HG03135 (cell line): ENCODE measurements around the gene SIX2.
"Not testable (repeated sequence)": the region's sequence is repeated elsewhere in the genome, so short reads cannot be mapped to it uniquely, and the experiment has no call there.

Source experiments
- ATAC-seq: cut with Tn5 transposase; IDR thresholded peaks from one replicate; pipeline ENCODE4 v1.9.1; 2021; ENCODE audit warnings: mild to moderate bottlenecking, moderate library complexity; ENCODE audit not compliant: unreplicated experiment

SIX2 gene

GRCh38 chr2:45009303-45009927, at the start of gene SIX2:
Gene SIX2 (minus strand): TSS chr2:45009452. CDS start chr2:45009110, 342 bp downstream.
- no peak for ATAC-seq

- ATAC-seq, result no peak
These were observed 45.9 kb upstream of the SIX2 start for GRCh38 chr2:45055162-45055605.

- ATAC-seq, result no peak
These were observed 44.7 kb upstream of the SIX2 start for GRCh38 chr2:45053966-45054365.

GRCh38 chr2:45052388-45052928, 43.2 kb upstream of the SIX2 start:
- ATAC-seq, result no peak

GRCh38 chr2:45049569-45050336, 40.5 kb upstream of the SIX2 start:
- no peak for ATAC-seq

- ATAC-seq, result no peak
These were observed 38.0 kb upstream of the SIX2 start for GRCh38 chr2:45047301-45047700.

GRCh38 chr2:45046786-45047185, 37.5 kb upstream of the SIX2 start:
- no peak for ATAC-seq

GRCh38 chr2:45045706-45046105, 36.5 kb upstream of the SIX2 start:
- ATAC-seq, result no peak

- no peak for ATAC-seq
These were observed 35.7 kb upstream of the SIX2 start for GRCh38 chr2:45044916-45045315.

- no peak for ATAC-seq
These were observed 33.9 kb upstream of the SIX2 start for GRCh38 chr2:45043174-45043573.

- ATAC-seq, result no peak
These were observed 33.1 kb upstream of the SIX2 start for GRCh38 chr2:45042401-45042800.

- ATAC-seq, result no peak
These were observed 31.5 kb upstream of the SIX2 start for GRCh38 chr2:45040786-45041185.

GRCh38 chr2:45039804-45040203, 30.6 kb upstream of the SIX2 start:
- ATAC-seq, result not testable (repeated sequence)

- ATAC-seq, result not testable (repeated sequence)
These were observed 29.6 kb upstream of the SIX2 start for GRCh38 chr2:45038861-45039260.

GRCh38 chr2:45033302-45033701, 24.1 kb upstream of the SIX2 start:
- ATAC-seq, result no peak

- no peak for ATAC-seq
These were observed 21.8 kb upstream of the SIX2 start for GRCh38 chr2:45031028-45031427.

- no peak for ATAC-seq
These were observed 21.3 kb upstream of the SIX2 start for GRCh38 chr2:45030553-45030952.

- ATAC-seq, result no peak
These were observed 20.0 kb upstream of the SIX2 start for GRCh38 chr2:45029215-45029614.

GRCh38 chr2:45028276-45028675, 19.0 kb upstream of the SIX2 start:
- ATAC-seq, result no peak

GRCh38 chr2:45026924-45027450, 17.7 kb upstream of the SIX2 start:
- no peak for ATAC-seq

- no peak for ATAC-seq
These were observed 15.5 kb upstream of the SIX2 start for GRCh38 chr2:45024600-45025291.
